ENCODE results near the gene FBN2.

The FBN2 gene

GRCh38 chr5:128273736-128274135 is 264.3 kb downstream of the FBN2 start:
- H3K9ac ChIP-seq (ENCODE audit: low read depth in 1 of 2, low read length in 2 of 2): no peak overlapping the region
- H3K36me3 ChIP-seq (ENCODE audit: control insufficient read depth in 2 of 2, insufficient read depth in 2 of 2, low read length in 2 of 2): no peaks in the 10 kb centered on the region
- H3K27ac ChIP-seq (ENCODE audit: low read depth in 2 of 2, low read length in 2 of 2): no peak overlapping the region
- H3K4me3 ChIP-seq (ENCODE audit: low read length in 2 of 2): no peak overlapping the region
- no peaks in the 10 kb centered on the region for H3K9me3 ChIP-seq (ENCODE audit: control insufficient read depth in 2 of 2, low read length in 2 of 2)
- H3K4me1 ChIP-seq (ENCODE audit: control insufficient read depth in 2 of 2, insufficient read depth in 2 of 2, low read length in 2 of 2): no peaks in the 10 kb centered on the region
- H3K27me3 ChIP-seq (ENCODE audit: control insufficient read depth in 2 of 2, insufficient read depth in 2 of 2, low read length in 2 of 2): no peaks in the 10 kb centered on the region

DNA sequence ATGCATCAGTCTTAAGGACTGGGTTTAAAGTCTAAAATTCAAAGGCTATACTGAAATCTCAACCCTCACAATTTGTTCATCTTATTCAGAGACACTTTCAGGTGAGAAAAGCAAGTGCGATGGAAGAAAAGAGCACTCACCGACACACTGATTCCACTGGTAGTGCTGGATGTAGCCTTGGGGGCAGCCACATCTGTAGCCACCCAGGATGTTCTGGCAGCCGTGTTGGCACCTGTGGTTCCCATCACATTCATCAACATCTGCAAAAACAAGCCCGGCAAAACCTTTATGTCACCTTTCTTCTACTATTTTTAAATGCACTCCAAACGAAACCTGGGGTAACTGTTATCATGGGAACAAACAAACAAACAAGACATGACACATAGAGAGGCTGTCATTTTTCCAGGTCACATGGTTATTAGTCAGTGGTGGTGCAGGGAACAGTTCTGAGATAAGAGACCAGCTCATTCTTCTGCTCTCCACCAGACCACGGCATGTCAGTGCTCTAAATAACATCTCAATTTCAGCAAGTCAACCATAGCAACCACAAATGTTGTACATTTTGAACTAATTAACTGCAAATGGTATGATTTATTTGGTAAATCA is 266.1 kb downstream of the FBN2 start:
- Histone ChIP-seq H3K4me3 (ENCODE audit: low read length in 2 of 2) (no peak overlapping the region), H3K9ac (ENCODE audit: low read depth in 1 of 2, low read length in 2 of 2) (no peak overlapping the region), H3K27ac (ENCODE audit: low read depth in 2 of 2, low read length in 2 of 2) (no peak overlapping the region), H3K36me3 (ENCODE audit: control insufficient read depth in 2 of 2, insufficient read depth in 2 of 2, low read length in 2 of 2) (no peaks in the 10 kb centered on the region), H3K4me1 (ENCODE audit: control insufficient read depth in 2 of 2, insufficient read depth in 2 of 2, low read length in 2 of 2) (no peaks in the 10 kb centered on the region), H3K9me3 (ENCODE audit: control insufficient read depth in 2 of 2, low read length in 2 of 2) (no peaks in the 10 kb centered on the region), H3K27me3 (ENCODE audit: control insufficient read depth in 2 of 2, insufficient read depth in 2 of 2, low read length in 2 of 2) (no peaks in the 10 kb centered on the region)

DNA sequence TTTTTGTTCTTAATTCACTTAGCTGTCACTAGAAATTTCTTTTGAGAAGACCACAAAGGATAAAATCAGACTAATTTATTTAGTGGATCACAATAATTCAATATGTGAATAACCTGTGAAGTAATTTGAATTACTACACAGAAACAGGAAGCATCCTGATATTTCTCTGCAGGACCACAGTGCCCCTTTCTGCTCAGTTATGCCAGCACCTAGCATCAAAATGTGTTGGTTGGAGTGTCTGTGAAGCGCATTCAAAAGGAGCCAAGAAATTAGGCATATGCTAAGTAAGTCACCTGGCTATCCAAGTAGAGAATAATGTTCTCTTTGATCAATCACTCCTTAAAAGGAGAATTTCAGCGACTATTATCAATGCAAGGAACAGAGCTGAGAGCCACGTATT is 267.0 kb downstream of the FBN2 start:
- Histone ChIP-seq H3K27me3 (ENCODE audit: control insufficient read depth in 2 of 2, insufficient read depth in 2 of 2, low read length in 2 of 2) (no peaks in the 10 kb centered on the region), H3K9ac (ENCODE audit: low read depth in 1 of 2, low read length in 2 of 2) (no peak overlapping the region), H3K4me3 (ENCODE audit: low read length in 2 of 2) (no peak overlapping the region), H3K27ac (ENCODE audit: low read depth in 2 of 2, low read length in 2 of 2) (no peak overlapping the region), H3K36me3 (ENCODE audit: control insufficient read depth in 2 of 2, insufficient read depth in 2 of 2, low read length in 2 of 2) (no peaks in the 10 kb centered on the region), H3K9me3 (ENCODE audit: control insufficient read depth in 2 of 2, low read length in 2 of 2) (no peaks in the 10 kb centered on the region), H3K4me1 (ENCODE audit: control insufficient read depth in 2 of 2, insufficient read depth in 2 of 2, low read length in 2 of 2) (no peaks in the 10 kb centered on the region)

DNA sequence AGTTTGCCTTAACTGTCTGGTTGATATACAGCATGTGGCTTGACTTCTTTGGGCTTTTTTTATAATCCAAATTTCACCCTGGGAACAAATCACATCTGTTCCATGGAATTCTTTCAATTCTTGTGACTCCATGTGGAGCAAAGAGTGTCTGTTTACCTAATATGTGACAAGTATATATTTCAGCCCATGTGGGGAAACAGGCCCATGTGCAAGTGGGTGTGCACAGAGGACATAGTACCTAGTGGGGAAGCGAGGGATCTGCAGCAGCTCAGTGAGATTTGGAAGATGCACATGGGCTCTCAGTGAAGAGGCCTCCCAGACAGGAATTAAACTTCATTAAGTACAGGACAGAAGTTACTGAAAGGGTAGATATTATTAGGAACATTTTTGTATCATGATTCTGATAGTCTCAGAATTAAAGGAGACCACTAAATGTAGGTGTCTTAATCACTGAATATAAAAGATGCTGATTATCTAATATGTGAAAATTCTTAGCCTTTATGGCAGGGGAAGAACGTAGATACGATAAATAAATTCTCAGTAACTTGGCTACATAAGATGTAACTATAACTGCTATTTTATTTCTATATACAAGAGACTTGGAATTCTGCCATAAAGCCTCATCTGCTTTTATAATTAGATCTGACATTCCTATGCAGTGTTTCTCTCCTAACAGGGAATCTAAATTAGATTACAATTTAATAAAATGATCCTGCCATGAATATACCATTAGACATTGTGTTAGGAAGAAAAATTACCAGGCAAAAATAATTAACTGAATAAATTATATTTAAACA is 273.3 kb downstream of the FBN2 start:
- Histone ChIP-seq H3K4me3 (ENCODE audit: low read length in 2 of 2) (no peak overlapping the region), H3K9ac (ENCODE audit: low read depth in 1 of 2, low read length in 2 of 2) (no peak overlapping the region), H3K9me3 (ENCODE audit: control insufficient read depth in 2 of 2, low read length in 2 of 2) (no peaks in the 10 kb centered on the region), H3K27me3 (ENCODE audit: control insufficient read depth in 2 of 2, insufficient read depth in 2 of 2, low read length in 2 of 2) (no peaks in the 10 kb centered on the region), H3K27ac (ENCODE audit: low read depth in 2 of 2, low read length in 2 of 2) (no peak overlapping the region), H3K36me3 (ENCODE audit: control insufficient read depth in 2 of 2, insufficient read depth in 2 of 2, low read length in 2 of 2) (no peaks in the 10 kb centered on the region), H3K4me1 (ENCODE audit: control insufficient read depth in 2 of 2, insufficient read depth in 2 of 2, low read length in 2 of 2) (no peaks in the 10 kb centered on the region)

DNA sequence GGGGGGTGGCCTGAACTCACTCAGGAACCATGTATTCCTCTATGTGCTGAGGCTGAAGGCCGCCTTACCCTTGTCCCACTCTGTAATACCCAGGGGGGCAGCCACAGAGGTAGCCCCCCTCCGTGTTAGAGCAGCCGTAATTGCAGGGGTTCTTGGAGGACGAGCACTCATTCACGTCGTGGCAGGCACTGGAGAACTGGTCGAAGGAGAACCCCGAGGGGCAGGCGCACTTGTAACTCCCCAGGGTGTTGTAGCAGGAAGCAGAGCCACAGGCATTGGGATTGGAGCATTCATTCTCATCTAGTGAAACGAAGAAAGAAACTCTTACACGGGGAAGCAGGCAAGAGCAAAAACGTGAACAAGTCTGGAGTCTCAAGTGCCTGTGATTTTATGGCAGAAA is 274.7 kb downstream of the FBN2 start:
- no peaks in the 10 kb centered on the region for H3K9me3 ChIP-seq (ENCODE audit: control insufficient read depth in 2 of 2, low read length in 2 of 2)
- no peaks in the 10 kb centered on the region for H3K27me3 ChIP-seq (ENCODE audit: control insufficient read depth in 2 of 2, insufficient read depth in 2 of 2, low read length in 2 of 2)
- no peaks in the 10 kb centered on the region for H3K4me1 ChIP-seq (ENCODE audit: control insufficient read depth in 2 of 2, insufficient read depth in 2 of 2, low read length in 2 of 2)
- H3K27ac ChIP-seq (ENCODE audit: low read depth in 2 of 2, low read length in 2 of 2): no peak overlapping the region
- no peak overlapping the region for H3K4me3 ChIP-seq (ENCODE audit: low read length in 2 of 2)
- H3K9ac ChIP-seq (ENCODE audit: low read depth in 1 of 2, low read length in 2 of 2): no peak overlapping the region
- H3K36me3 ChIP-seq (ENCODE audit: control insufficient read depth in 2 of 2, insufficient read depth in 2 of 2, low read length in 2 of 2): no peaks in the 10 kb centered on the region

GRCh38 chr5:128262911-128263310 is 275.1 kb downstream of the FBN2 start:
- no peak overlapping the region for H3K9ac ChIP-seq (ENCODE audit: low read depth in 1 of 2, low read length in 2 of 2)
- no peak overlapping the region for H3K27ac ChIP-seq (ENCODE audit: low read depth in 2 of 2, low read length in 2 of 2)
- H3K4me1 ChIP-seq (ENCODE audit: control insufficient read depth in 2 of 2, insufficient read depth in 2 of 2, low read length in 2 of 2): no peaks in the 10 kb centered on the region
- H3K27me3 ChIP-seq (ENCODE audit: control insufficient read depth in 2 of 2, insufficient read depth in 2 of 2, low read length in 2 of 2): no peaks in the 10 kb centered on the region
- no peak overlapping the region for H3K4me3 ChIP-seq (ENCODE audit: low read length in 2 of 2)
- H3K9me3 ChIP-seq (ENCODE audit: control insufficient read depth in 2 of 2, low read length in 2 of 2): no peaks in the 10 kb centered on the region
- no peaks in the 10 kb centered on the region for H3K36me3 ChIP-seq (ENCODE audit: control insufficient read depth in 2 of 2, insufficient read depth in 2 of 2, low read length in 2 of 2)

DNA sequence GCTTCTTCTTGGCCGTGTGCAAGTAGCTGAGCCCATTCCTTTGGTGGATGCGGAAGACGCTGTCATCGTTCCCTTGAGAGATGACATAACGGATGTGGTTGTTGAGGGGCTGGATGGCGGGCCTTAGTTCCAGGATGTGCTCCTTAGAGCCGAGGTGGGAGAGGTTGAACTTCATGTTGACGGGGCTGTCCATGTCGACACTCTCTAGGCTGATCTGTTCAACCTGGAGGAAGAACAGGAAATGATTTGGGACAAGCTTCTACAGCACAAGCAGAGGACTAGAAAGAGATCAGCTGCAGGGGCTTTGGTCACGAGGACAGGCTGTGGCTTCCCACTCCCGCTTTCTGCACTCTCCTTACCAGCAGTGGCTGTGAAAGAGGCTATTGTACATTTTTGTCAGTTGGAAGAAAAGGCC is 278.4 kb downstream of the FBN2 start:
- no peaks in the 10 kb centered on the region for H3K4me1 ChIP-seq (ENCODE audit: control insufficient read depth in 2 of 2, insufficient read depth in 2 of 2, low read length in 2 of 2)
- H3K9me3 ChIP-seq (ENCODE audit: control insufficient read depth in 2 of 2, low read length in 2 of 2): no peaks in the 10 kb centered on the region
- no peaks in the 10 kb centered on the region for H3K27me3 ChIP-seq (ENCODE audit: control insufficient read depth in 2 of 2, insufficient read depth in 2 of 2, low read length in 2 of 2)
- no peak overlapping the region for H3K27ac ChIP-seq (ENCODE audit: low read depth in 2 of 2, low read length in 2 of 2)
- H3K36me3 ChIP-seq (ENCODE audit: control insufficient read depth in 2 of 2, insufficient read depth in 2 of 2, low read length in 2 of 2): no peaks in the 10 kb centered on the region
- H3K9ac ChIP-seq (ENCODE audit: low read depth in 1 of 2, low read length in 2 of 2): no peak overlapping the region
- H3K4me3 ChIP-seq (ENCODE audit: low read length in 2 of 2): no peak overlapping the region

- H3K36me3 ChIP-seq (ENCODE audit: control insufficient read depth in 2 of 2, insufficient read depth in 2 of 2, low read length in 2 of 2): no peaks in the 10 kb centered on the region
- H3K4me3 ChIP-seq (ENCODE audit: low read length in 2 of 2): no peak overlapping the region
- no peak overlapping the region for H3K27ac ChIP-seq (ENCODE audit: low read depth in 2 of 2, low read length in 2 of 2)
- no peaks in the 10 kb centered on the region for H3K4me1 ChIP-seq (ENCODE audit: control insufficient read depth in 2 of 2, insufficient read depth in 2 of 2, low read length in 2 of 2)
- H3K9me3 ChIP-seq (ENCODE audit: control insufficient read depth in 2 of 2, low read length in 2 of 2): no peaks in the 10 kb centered on the region
- no peaks in the 10 kb centered on the region for H3K27me3 ChIP-seq (ENCODE audit: control insufficient read depth in 2 of 2, insufficient read depth in 2 of 2, low read length in 2 of 2)
- no peak overlapping the region for H3K9ac ChIP-seq (ENCODE audit: low read depth in 1 of 2, low read length in 2 of 2)
Measured at GRCh38 chr5:128258372-128258771, 279.7 kb downstream of the FBN2 start.

- Histone ChIP-seq H3K27ac (ENCODE audit: low read depth in 2 of 2, low read length in 2 of 2) (no peak overlapping the region), H3K9ac (ENCODE audit: low read depth in 1 of 2, low read length in 2 of 2) (no peak overlapping the region), H3K4me1 (ENCODE audit: control insufficient read depth in 2 of 2, insufficient read depth in 2 of 2, low read length in 2 of 2) (no peaks in the 10 kb centered on the region), H3K36me3 (ENCODE audit: control insufficient read depth in 2 of 2, insufficient read depth in 2 of 2, low read length in 2 of 2) (no peaks in the 10 kb centered on the region), H3K27me3 (ENCODE audit: control insufficient read depth in 2 of 2, insufficient read depth in 2 of 2, low read length in 2 of 2) (no peaks in the 10 kb centered on the region), H3K9me3 (ENCODE audit: control insufficient read depth in 2 of 2, low read length in 2 of 2) (no peaks in the 10 kb centered on the region), H3K4me3 (ENCODE audit: low read length in 2 of 2) (no peak overlapping the region)
Measured at GRCh38 chr5:128257076-128257475, 281.0 kb downstream of the FBN2 start.

DNA sequence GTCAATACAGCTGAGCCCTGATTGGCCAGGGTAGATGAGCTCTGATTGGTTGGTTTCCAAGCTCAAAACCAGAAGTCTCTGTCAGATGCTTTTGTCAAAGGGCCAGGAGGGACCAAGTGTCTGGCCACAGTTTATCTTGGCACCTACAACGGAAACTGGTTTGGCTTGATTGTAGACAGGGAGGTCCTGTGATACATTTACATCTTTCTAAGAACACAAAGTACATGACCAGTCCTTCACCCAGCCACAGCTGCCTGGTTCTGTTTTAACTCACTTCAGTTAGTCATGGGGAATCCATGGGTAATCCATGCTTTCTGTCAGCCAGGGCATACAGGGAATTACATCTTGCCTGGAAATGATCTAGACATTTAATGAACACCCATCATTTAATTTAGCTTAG is 283.3 kb downstream of the FBN2 start:
- Histone ChIP-seq H3K27ac (ENCODE audit: low read depth in 2 of 2, low read length in 2 of 2) (no peak overlapping the region), H3K9ac (ENCODE audit: low read depth in 1 of 2, low read length in 2 of 2) (no peak overlapping the region), H3K9me3 (ENCODE audit: control insufficient read depth in 2 of 2, low read length in 2 of 2) (no peaks in the 10 kb centered on the region), H3K27me3 (ENCODE audit: control insufficient read depth in 2 of 2, insufficient read depth in 2 of 2, low read length in 2 of 2) (no peaks in the 10 kb centered on the region), H3K4me3 (ENCODE audit: low read length in 2 of 2) (no peak overlapping the region), H3K4me1 (ENCODE audit: control insufficient read depth in 2 of 2, insufficient read depth in 2 of 2, low read length in 2 of 2) (no peaks in the 10 kb centered on the region), H3K36me3 (ENCODE audit: control insufficient read depth in 2 of 2, insufficient read depth in 2 of 2, low read length in 2 of 2) (no peaks in the 10 kb centered on the region)

Data from mucosa of rectum (tissue), 2 donors.